Measurements from ENCODE around the gene DSG4. TPM values are rescaled to one million over a fixed set of nuclear protein-coding genes. Genes with fewer than 3 reads are reported as not detected.
"Not testable (repeated sequence)": the region's sequence is repeated elsewhere in the genome, so short reads cannot be mapped to it uniquely, and the experiment has no call there.

The DSG4 gene
- polyA plus RNA-seq (2012; ENCODE audit: missing spikeins) = 0.28 TPM

GRCh38 chr18:31376477-31376876 is at the start of gene DSG4:
Gene DSG4 (plus strand): TSS chr18:31376777. CDS start chr18:31376912, 135 bp downstream.
- FAIRE-seq = no peak
- TF ChIP-seq POLR2AphosphoS5 (IDR thresholded peaks at IDR 0.05; ENCODE audit: low read depth, low read length) = no peak
- TF ChIP-seq TAF1 (IDR thresholded peaks at IDR 0.05; ENCODE audit: borderline replicate concordance, low read depth, low read length) = no peak
- no peak for TF ChIP-seq POLR2A (IDR thresholded peaks at IDR 0.05; ENCODE audit: low read depth, low read length)
- no peak for DNase-seq (ENCODE audit: insufficient read length)

- no peak for FAIRE-seq
Measured at GRCh38 chr18:31329787-31330438, 46.7 kb upstream of the DSG4 start.

GRCh38 chr18:31343454-31343853 is 33.1 kb upstream of the DSG4 start:
- no peak for FAIRE-seq

More at GRCh38 chr18:31329787-31330438, 46.7 kb upstream of the DSG4 start:
- TF ChIP-seq POLR2A (IDR thresholded peaks at IDR 0.05; ENCODE audit: low read depth, low read length) = no peak
- TF ChIP-seq POLR2AphosphoS5 (IDR thresholded peaks at IDR 0.05; ENCODE audit: low read depth, low read length) = no peak
- no peak for TF ChIP-seq TAF1 (IDR thresholded peaks at IDR 0.05; ENCODE audit: borderline replicate concordance, low read depth, low read length)
- DNase-seq (ENCODE audit: insufficient read length) = no peak

GRCh38 chr18:31353336-31353735 is 23.2 kb upstream of the DSG4 start:
- not testable (repeated sequence) for DNase-seq (ENCODE audit: insufficient read length); FAIRE-seq

More at GRCh38 chr18:31343454-31343853, 33.1 kb upstream of the DSG4 start:
- TF ChIP-seq POLR2A (IDR thresholded peaks at IDR 0.05; ENCODE audit: low read depth, low read length) = no peak
- TF ChIP-seq TAF1 (IDR thresholded peaks at IDR 0.05; ENCODE audit: borderline replicate concordance, low read depth, low read length) = no peak
- TF ChIP-seq POLR2AphosphoS5 (IDR thresholded peaks at IDR 0.05; ENCODE audit: low read depth, low read length) = no peak
- DNase-seq (ENCODE audit: insufficient read length) = no peak

- FAIRE-seq = no peak
- no peak for DNase-seq (ENCODE audit: insufficient read length)
- TF ChIP-seq POLR2AphosphoS5 (IDR thresholded peaks at IDR 0.05; ENCODE audit: low read depth, low read length) = no peak
- TF ChIP-seq TAF1 (IDR thresholded peaks at IDR 0.05; ENCODE audit: borderline replicate concordance, low read depth, low read length) = no peak
- TF ChIP-seq POLR2A (IDR thresholded peaks at IDR 0.05; ENCODE audit: low read depth, low read length) = no peak
Measured at GRCh38 chr18:31354990-31355389, 21.6 kb upstream of the DSG4 start.

- FAIRE-seq (no peak), DNase-seq (ENCODE audit: insufficient read length) (no peak)
- no peak for TF ChIP-seq POLR2AphosphoS5 (IDR thresholded peaks at IDR 0.05; ENCODE audit: low read depth, low read length)
Measured at GRCh38 chr18:31356025-31356424, 20.6 kb upstream of the DSG4 start.

GRCh38 chr18:31364190-31364589 is 12.4 kb upstream of the DSG4 start:
- no peak for TF ChIP-seq POLR2AphosphoS5 (IDR thresholded peaks at IDR 0.05; ENCODE audit: low read depth, low read length)
- TF ChIP-seq TAF1 (IDR thresholded peaks at IDR 0.05; ENCODE audit: borderline replicate concordance, low read depth, low read length) = no peak
- no peak for TF ChIP-seq POLR2A (IDR thresholded peaks at IDR 0.05; ENCODE audit: low read depth, low read length)
- FAIRE-seq (no peak), DNase-seq (ENCODE audit: insufficient read length) (no peak)

GRCh38 chr18:31369478-31369877 is 7.1 kb upstream of the DSG4 start:
- TF ChIP-seq POLR2AphosphoS5 (IDR thresholded peaks at IDR 0.05; ENCODE audit: low read depth, low read length) = no peak
- TF ChIP-seq TAF1 (IDR thresholded peaks at IDR 0.05; ENCODE audit: borderline replicate concordance, low read depth, low read length) = no peak
- TF ChIP-seq POLR2A (IDR thresholded peaks at IDR 0.05; ENCODE audit: low read depth, low read length) = no peak
- no peak for FAIRE-seq
- no peak for DNase-seq (ENCODE audit: insufficient read length)

GRCh38 chr18:31371989-31372388 is 4.6 kb upstream of the DSG4 start:
- TF ChIP-seq POLR2A (IDR thresholded peaks at IDR 0.05; ENCODE audit: low read depth, low read length) (no peak), TAF1 (IDR thresholded peaks at IDR 0.05; ENCODE audit: borderline replicate concordance, low read depth, low read length) (no peak), POLR2AphosphoS5 (IDR thresholded peaks at IDR 0.05; ENCODE audit: low read depth, low read length) (no peak)
- no peak for FAIRE-seq
- DNase-seq (ENCODE audit: insufficient read length) = no peak

- TF ChIP-seq POLR2AphosphoS5 (IDR thresholded peaks at IDR 0.05; ENCODE audit: low read depth, low read length) (no peak), POLR2A (IDR thresholded peaks at IDR 0.05; ENCODE audit: low read depth, low read length) (no peak), TAF1 (IDR thresholded peaks at IDR 0.05; ENCODE audit: borderline replicate concordance, low read depth, low read length) (no peak)
- FAIRE-seq (no peak), DNase-seq (ENCODE audit: insufficient read length) (no peak)
Measured at GRCh38 chr18:31373641-31374040, 2.9 kb upstream of the DSG4 start.

GRCh38 chr18:31380912-31381311 is 4.3 kb downstream of the DSG4 start:
- FAIRE-seq (no peak), DNase-seq (ENCODE audit: insufficient read length) (no peak)
- TF ChIP-seq TAF1 (IDR thresholded peaks at IDR 0.05; ENCODE audit: borderline replicate concordance, low read depth, low read length) (no peak), POLR2AphosphoS5 (IDR thresholded peaks at IDR 0.05; ENCODE audit: low read depth, low read length) (no peak), POLR2A (IDR thresholded peaks at IDR 0.05; ENCODE audit: low read depth, low read length) (no peak)

GRCh38 chr18:31382107-31382506 is 5.5 kb downstream of the DSG4 start:
- TF ChIP-seq POLR2AphosphoS5 (IDR thresholded peaks at IDR 0.05; ENCODE audit: low read depth, low read length) = no peak
- no peak for DNase-seq (ENCODE audit: insufficient read length)
- no peak for FAIRE-seq

GRCh38 chr18:31386741-31387140 is 10.2 kb downstream of the DSG4 start:
- FAIRE-seq (no peak), DNase-seq (ENCODE audit: insufficient read length) (no peak)
- no peak for TF ChIP-seq TAF1 (IDR thresholded peaks at IDR 0.05; ENCODE audit: borderline replicate concordance, low read depth, low read length)

Data from GM12892 (cell line).